NCI-H187 (cell line): ENCODE results near the gene P3H3.
"Not testable (repeated sequence)": the region's sequence is repeated elsewhere in the genome, so short reads cannot be mapped to it uniquely, and the experiment has no call there.

Experiments
- DNase-seq, 2 experiments: peaks; one replicate each; lab custom pipeline; 2025; lab: John Stamatoyannopoulos, UW

Gene P3H3

GRCh38 chr12:6888794-6889193 lies 60.6 kb downstream of the P3H3 start:
- not testable (repeated sequence) for DNase-seq
